Bone marrow (tissue), 2 donors: ENCODE measurements around the gene ARPC1B.
"Not testable (repeated sequence)": the region's sequence is repeated elsewhere in the genome, so short reads cannot be mapped to it uniquely, and the experiment has no call there.

Source experiments
- DNase-seq, 2 donors: peaks; one replicate each; lab custom pipeline; 2025; lab: John Stamatoyannopoulos, UW

ARPC1B gene

GRCh38 chr7:99409806-99410205 lies 35.3 kb downstream of the ARPC1B start:
- no peak for DNase-seq

- DNase-seq: no peak
These were observed 36.1 kb downstream of the ARPC1B start for GRCh38 chr7:99410635-99411034.

- DNase-seq: not testable (repeated sequence)
These were observed 41.1 kb downstream of the ARPC1B start for GRCh38 chr7:99415513-99416127.

GRCh38 chr7:99418260-99418659 lies 43.7 kb downstream of the ARPC1B start:
- no peak for DNase-seq

- no peak for DNase-seq
These were observed 44.9 kb downstream of the ARPC1B start for GRCh38 chr7:99419323-99420021.

GRCh38 chr7:99420213-99420612 lies 45.7 kb downstream of the ARPC1B start:
- DNase-seq: no peak

GRCh38 chr7:99420986-99421385 lies 46.5 kb downstream of the ARPC1B start:
- DNase-seq: no peak

GRCh38 chr7:99422186-99422585 lies 47.7 kb downstream of the ARPC1B start:
- no peak for DNase-seq

GRCh38 chr7:99422625-99423024 lies 48.1 kb downstream of the ARPC1B start:
- DNase-seq: no peak

GRCh38 chr7:99424932-99425730 lies 50.6 kb downstream of the ARPC1B start:
- DNase-seq: no peak

- no peak for DNase-seq
These were observed 54.5 kb downstream of the ARPC1B start for GRCh38 chr7:99428972-99429566.

GRCh38 chr7:99429756-99430155 lies 55.2 kb downstream of the ARPC1B start:
- DNase-seq: no peak

GRCh38 chr7:99431756-99432540 lies 57.4 kb downstream of the ARPC1B start:
- not testable (repeated sequence) for DNase-seq

- DNase-seq: no peak
These were observed 58.6 kb downstream of the ARPC1B start for GRCh38 chr7:99433158-99433557.

- no peak for DNase-seq
These were observed 63.5 kb downstream of the ARPC1B start for GRCh38 chr7:99437946-99438572.

- peak; percentile 74 to 88 for DNase-seq
These were observed 64.3 kb downstream of the ARPC1B start, which contains the start of the genes CPSF4 and PTCD1 for GRCh38 chr7:99438573-99439480. Gene CPSF4 (plus strand): TSS chr7:99438943. CDS start chr7:99439083, 140 bp downstream. Gene PTCD1 (minus strand): TSS chr7:99438798. CDS start chr7:99435242, 3,556 bp downstream.

GRCh38 chr7:99440195-99440594 lies 65.7 kb downstream of the ARPC1B start:
- no peak for DNase-seq
